GM18951 (cell line): ENCODE results near the gene UTS2B.
"Not testable (repeated sequence)": the region's sequence is repeated elsewhere in the genome, so short reads cannot be mapped to it uniquely, and the experiment has no call there.

Experiments used
- POLR2A ChIP-seq: IDR thresholded peaks from 4 replicates; pipeline ENCODE4 v1.6.1; 2011; ENCODE audit warnings: mild to moderate bottlenecking; ENCODE audit not compliant: insufficient read length, insufficient read depth; ENCODE audit errors: extremely low read depth
- in situ Hi-C: fragments of 300-500 bp; cut with MboI; formaldehyde crosslinking; loops from one replicate; pipeline ENCODE4 v1.12.0; 2022; ENCODE audit warnings: low sequenced_read_pairs, mixed read lengths, inconsistent platforms; ENCODE audit not compliant: unreplicated experiment

The UTS2B gene

GRCh38 chr3:191246630-191247029, 83.7 kb downstream of the UTS2B start:
- in situ Hi-C loops = no loop called here
- no peak for TF ChIP-seq POLR2A

GRCh38 chr3:191246034-191246433, 84.3 kb downstream of the UTS2B start:
- in situ Hi-C loops = not testable (repeated sequence)

- TF ChIP-seq POLR2A = no peak
- in situ Hi-C loops = no loop called here
Measured at GRCh38 chr3:191244242-191244867, 86.0 kb downstream of the UTS2B start.

- no peak for TF ChIP-seq POLR2A
- in situ Hi-C loops = no loop called here
Measured at GRCh38 chr3:191240486-191240885, 89.8 kb downstream of the UTS2B start.

GRCh38 chr3:191239407-191240031, 90.8 kb downstream of the UTS2B start:
- in situ Hi-C loops = no loop called here
- no peak for TF ChIP-seq POLR2A

- TF ChIP-seq POLR2A = no peak
- in situ Hi-C loops = no loop called here
Measured at GRCh38 chr3:191238321-191238817, 92.0 kb downstream of the UTS2B start.

- in situ Hi-C loops = no loop called here
- no peak for TF ChIP-seq POLR2A
Measured at GRCh38 chr3:191237047-191237882, 93.1 kb downstream of the UTS2B start.

- in situ Hi-C loops = no loop called here
- no peak for TF ChIP-seq POLR2A
Measured at GRCh38 chr3:191236646-191237045, 93.7 kb downstream of the UTS2B start.

GRCh38 chr3:191235331-191236314, 94.7 kb downstream of the UTS2B start:
- in situ Hi-C loops = no loop called here
- TF ChIP-seq POLR2A = no peak

GRCh38 chr3:191234216-191234615, 96.1 kb downstream of the UTS2B start:
- in situ Hi-C loops = loop anchor here (5.0 kb wide), 1 partner anchor 77 kb away; no protein-coding TSS in a partner anchor
- no peak for TF ChIP-seq POLR2A

- in situ Hi-C loops = no loop called here
- no peak for TF ChIP-seq POLR2A
Measured at GRCh38 chr3:191227541-191227940, 102.8 kb downstream of the UTS2B start.

GRCh38 chr3:191221638-191222037, 108.7 kb downstream of the UTS2B start:
- in situ Hi-C loops = no loop called here
- no peak for TF ChIP-seq POLR2A
